ENCODE data around the gene ZNF398.

GRCh38 chr7:149197675-149198074, 50.4 kb downstream of the ZNF398 start:
- TF ChIP-seq, protein P1, sequence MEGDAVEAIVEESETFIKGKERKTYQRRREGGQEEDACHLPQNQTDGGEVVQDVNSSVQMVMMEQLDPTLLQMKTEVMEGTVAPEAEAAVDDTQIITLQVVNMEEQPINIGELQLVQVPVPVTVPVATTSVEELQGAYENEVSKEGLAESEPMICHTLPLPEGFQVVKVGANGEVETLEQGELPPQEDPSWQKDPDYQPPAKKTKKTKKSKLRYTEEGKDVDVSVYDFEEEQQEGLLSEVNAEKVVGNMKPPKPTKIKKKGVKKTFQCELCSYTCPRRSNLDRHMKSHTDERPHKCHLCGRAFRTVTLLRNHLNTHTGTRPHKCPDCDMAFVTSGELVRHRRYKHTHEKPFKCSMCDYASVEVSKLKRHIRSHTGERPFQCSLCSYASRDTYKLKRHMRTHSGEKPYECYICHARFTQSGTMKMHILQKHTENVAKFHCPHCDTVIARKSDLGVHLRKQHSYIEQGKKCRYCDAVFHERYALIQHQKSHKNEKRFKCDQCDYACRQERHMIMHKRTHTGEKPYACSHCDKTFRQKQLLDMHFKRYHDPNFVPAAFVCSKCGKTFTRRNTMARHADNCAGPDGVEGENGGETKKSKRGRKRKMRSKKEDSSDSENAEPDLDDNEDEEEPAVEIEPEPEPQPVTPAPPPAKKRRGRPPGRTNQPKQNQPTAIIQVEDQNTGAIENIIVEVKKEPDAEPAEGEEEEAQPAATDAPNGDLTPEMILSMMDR (IDR thresholded peaks at IDR 0.05), result no peak
- no peak for TF ChIP-seq POLR2A (IDR thresholded peaks at IDR 0.05)
- TF ChIP-seq EP300 (IDR thresholded peaks at IDR 0.05), result no peak
- no peak for TF ChIP-seq POLR2AphosphoS5 (IDR thresholded peaks at IDR 0.05)

Measured in gastroesophageal sphincter (tissue), 3 donors.